Endothelial cell of umbilical vein (primary cell): Measurements from ENCODE around the gene CRY2. TPM values are rescaled to one million over a fixed set of nuclear protein-coding genes. Genes with fewer than 3 reads are reported as not detected.

ENCODE experiments used
- BruUV-seq: library from RNA; stranded (reverse); fragments of 400-500 nt; replicated peaks from 2 replicates; lab custom pipeline; 2021; lab: Mats Ljungman, UMichigan
- CTCF ChIA-PET: fragments of 300-600, 350-600 bp; sonication (Branson Sonifier 250); formaldehyde crosslinking; loops from one replicate; lab custom pipeline; 2021; ENCODE audit warnings: antibody characterized with exemption, inconsistent platforms; lab: Charles Lee
- POLR2A ChIA-PET: fragments of 300-600, 350-600 bp; sonication (Branson Sonifier 250); formaldehyde crosslinking; loops from one replicate; lab custom pipeline; 2021; ENCODE audit warnings: antibody characterized with exemption, inconsistent platforms; lab: Charles Lee
- DNase-seq: peaks from one replicate; pipeline ENCODE4 v3.0.0-alpha.2; 2011; ENCODE audit warnings: low read depth, low spot score
- FAIRE-seq: peaks from 2 replicates; lab custom pipeline; 2011; peaks lifted over from hg19 to GRCh38; lab: Jason Lieb, UNC
- H2AFZ ChIP-seq: 2 replicates; pipeline ENCODE4 v1.6.0; 2012; ENCODE audit warnings: low read depth, low read length, control low read depth, inconsistent platforms
- H3K27ac ChIP-seq: 2 replicates; pipeline ENCODE4 v1.5.1; 2011; ENCODE audit warnings: low read depth, mild to moderate bottlenecking, control low read depth, low read length, moderate library complexity; ENCODE audit not compliant: insufficient read depth
- H3K27me3 ChIP-seq, 2 experiments: 2 replicates each; pipeline versions ENCODE4 v1.6.0 to v1.6.1; 2011; ENCODE audit warnings: low read length in 2 of 2, mixed read lengths in 1 of 2; ENCODE audit not compliant: control insufficient read depth in 2 of 2, insufficient read depth in 2 of 2
- H3K36me3 ChIP-seq, 2 experiments: 2 replicates in 1 of 2; 3 replicates in 1 of 2; pipeline ENCODE4 v1.5.1; 2011; ENCODE audit warnings: low read length in 2 of 2, mild to moderate bottlenecking in 1 of 2, moderate library complexity in 1 of 2; ENCODE audit not compliant: control insufficient read depth in 2 of 2, insufficient read depth in 2 of 2; ENCODE audit errors: extremely low read depth in 1 of 2
- H3K4me1 ChIP-seq: 3 replicates; pipeline ENCODE4 v1.5.1; 2011; ENCODE audit warnings: mild to moderate bottlenecking, low read length; ENCODE audit not compliant: control insufficient read depth, insufficient read depth; ENCODE audit errors: extremely low read depth
- H3K4me2 ChIP-seq: 2 replicates; pipeline ENCODE4 v1.6.1; 2011; ENCODE audit warnings: low read length, control low read depth, mixed read lengths; ENCODE audit not compliant: insufficient read depth
- H3K4me3 ChIP-seq, 3 experiments: fragments of 200-600 bp in 1 of 3; sonication (generic), shearing (Covaris generic) in 1 of 3; replicated peaks in 1 of 3; 2 replicates each; pipeline ENCODE4 v1.5.1; 2011 to 2016; ENCODE audit warnings: control low read depth in 3 of 3, low read length in 3 of 3, mild to moderate bottlenecking in 2 of 3, inconsistent platforms in 1 of 3, low read depth in 1 of 3, moderate library complexity in 1 of 3; ENCODE audit not compliant: insufficient read depth in 1 of 3
- H3K79me2 ChIP-seq: 2 replicates; pipeline ENCODE4 v1.6.0; 2012; ENCODE audit warnings: low read length, inconsistent platforms; ENCODE audit not compliant: control insufficient read depth, insufficient read depth
- H3K9ac ChIP-seq: replicated peaks from 2 replicates; pipeline ENCODE3; 2011; ENCODE audit warnings: low read length, control low read depth; ENCODE audit not compliant: insufficient read depth; ENCODE audit errors: extremely low read depth
- H3K9me1 ChIP-seq: replicated peaks from 3 replicates; pipeline ENCODE4 v1.6.0; 2011; ENCODE audit warnings: mild to moderate bottlenecking, low read length; ENCODE audit not compliant: control insufficient read depth, insufficient read depth; ENCODE audit errors: extremely low read depth
- H3K9me3 ChIP-seq: replicated peaks from 2 replicates; pipeline ENCODE4 v1.5.1; 2012; ENCODE audit warnings: low read length, inconsistent platforms; ENCODE audit not compliant: control insufficient read depth, insufficient read depth
- H4K20me1 ChIP-seq: replicated peaks from 2 replicates; pipeline ENCODE3; 2011; ENCODE audit warnings: mild to moderate bottlenecking, low read length; ENCODE audit not compliant: control insufficient read depth, insufficient read depth; ENCODE audit errors: extremely low read depth
- EZH2 ChIP-seq: IDR thresholded peaks from 2 replicates; pipeline ENCODE4 v1.6.1; 2012; ENCODE audit warnings: borderline replicate concordance, low read depth, mild to moderate bottlenecking, moderate library complexity, low read length, inconsistent platforms; ENCODE audit not compliant: severe bottlenecking
- FOS ChIP-seq: IDR thresholded peaks from 2 replicates; pipeline ENCODE4 v1.6.1; 2011; ENCODE audit warnings: mild to moderate bottlenecking, low read length, moderate library complexity, borderline replicate concordance; ENCODE audit not compliant: insufficient read depth
- GATA2 ChIP-seq: IDR thresholded peaks from 2 replicates; pipeline ENCODE4 v1.7.0; 2011; ENCODE audit warnings: low read depth, mild to moderate bottlenecking, moderate library complexity, mixed read lengths, low read length; ENCODE audit not compliant: insufficient read length, insufficient read depth
- JUN ChIP-seq: IDR thresholded peaks from 2 replicates; pipeline ENCODE4 v1.6.1; 2011; ENCODE audit warnings: borderline replicate concordance, low read depth; ENCODE audit not compliant: insufficient read length, insufficient read depth
- MYC ChIP-seq: IDR thresholded peaks from one replicate; pipeline ENCODE4 v1.6.1; 2011; ENCODE audit warnings: mild to moderate bottlenecking, low read depth, low read length
- POLR2A ChIP-seq: IDR thresholded peaks from 2 replicates; pipeline ENCODE4 v1.6.1; 2012; ENCODE audit warnings: low read depth, mild to moderate bottlenecking, control low read depth, low read length
- POLR2AphosphoS5 ChIP-seq: IDR thresholded peaks from 2 replicates; pipeline ENCODE4 v1.6.1; 2012; ENCODE audit warnings: low read depth, mild to moderate bottlenecking, control low read depth, low read length, moderate library complexity; ENCODE audit not compliant: insufficient read depth
- dilution Hi-C: fragments of 300-500 bp; cut with MboI; formaldehyde crosslinking; loops from one replicate; pipeline ENCODE4 v1.15.0; 2019; ENCODE audit warnings: low sequenced_read_pairs; ENCODE audit not compliant: extremely low pct_ligation_motif_present
- intact Hi-C: fragments of 100-400 bp; cut with micrococcal nuclease; formaldehyde crosslinking; loops from one replicate; pipeline ENCODE4 v1.10.0; 2022
- polyA plus RNA-seq, 4 experiments: library from polyadenylated mRNA; depleted of rRNA in 3 of 4; stranded (reverse) in 3 of 4; unstranded in 1 of 4; fragments of >200 nt; gene quantifications; 2 replicates each; pipeline versions ENCODE4 v1.2.1 to v1.2.3, GENCODE V29; 2011 to 2012; ENCODE audit warnings: missing spikeins in 1 of 4
- total RNA-seq: library from RNA; stranded (reverse); gene quantifications from 2 replicates; pipeline ENCODE4 v1.2.3, GENCODE V29; 2021
- TF ChIP-seq, protein P1 (sequence below): IDR thresholded peaks from 2 replicates; pipeline ENCODE4 v1.6.1; 2011; ENCODE audit not compliant: insufficient read depth, insufficient read length
- TF ChIP-seq, protein P2 (sequence below), 2 donors: IDR thresholded peaks; 1 replicate in 1 of 2; 2 replicates in 1 of 2; pipeline ENCODE4 v1.5.1; 2011; ENCODE audit warnings: low read length in 2 of 2, mild to moderate bottlenecking in 2 of 2, moderate library complexity in 2 of 2, control low read depth in 1 of 2, inconsistent platforms in 1 of 2, low read depth in 1 of 2; ENCODE audit not compliant: insufficient read depth in 1 of 2; ENCODE audit errors: extremely low read depth in 1 of 2

The CRY2 gene
- total and polyA plus RNA-seq, 2 donors (not counting 3 experiments of a cell fraction or from before 2014, with no cell fraction given), result 7.7 to 11.7 TPM

DNA sequence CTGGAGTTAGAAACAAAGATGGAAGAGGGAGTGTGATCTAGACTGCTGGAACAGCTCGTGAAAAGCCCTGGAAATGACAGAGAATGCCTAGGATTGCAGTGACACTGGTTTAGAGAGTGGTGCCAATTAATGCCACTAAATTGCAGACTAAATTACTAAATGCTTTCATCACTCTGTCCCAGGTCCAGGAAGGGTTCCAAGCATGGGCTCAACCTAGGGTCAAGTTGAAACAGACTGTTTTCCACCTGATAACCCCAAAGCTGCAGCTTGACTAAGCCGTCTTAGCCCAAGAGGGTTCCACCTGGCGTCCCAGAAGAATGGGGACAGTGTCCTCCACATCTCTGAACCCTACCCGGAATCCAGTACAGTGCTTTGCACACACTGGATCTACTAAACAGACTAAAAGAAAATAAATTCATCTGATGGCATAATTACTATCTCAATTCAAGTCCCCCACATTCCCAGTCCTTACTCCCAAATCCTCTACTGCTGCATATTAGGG is 1.1 kb upstream of the CRY2 start:
- Histone ChIP-seq H3K27ac (no peak overlapping the region), H3K4me1 (peaks cover 13% of the 10 kb centered on the region), H3K4me2 (no peak overlapping the region), H3K9me3 (no peaks in the 10 kb centered on the region), H3K27me3 (peaks cover 11 to 15% of the 10 kb centered on the region in 2 experiments), H3K79me2 (peaks cover 9% of the 10 kb centered on the region), H2AFZ (no peak overlapping the region), H3K4me3 (no peak overlapping the region), H4K20me1 (no peaks in the 10 kb centered on the region), H3K9me1 (no peaks in the 10 kb centered on the region), H3K9ac (no peak overlapping the region), H3K36me3 (no peaks in the 10 kb centered on the region)
- BruUV-seq, result no TSS peak
- ChIA-PET POLR2A (interaction anchor here (0.8 kb wide), 1 partner anchor 72 kb away, joined by 4 read pairs; no protein-coding TSS in a partner anchor), CTCF (interaction anchor here (0.9 to 1.5 kb wide), 3 partner anchors 10 to 75 kb away, joined by 3 to 5 read pairs (median 3); no protein-coding TSS in a partner anchor)
- peak; percentile 41 for TF ChIP-seq EZH2
- TF ChIP-seq, protein P1, sequence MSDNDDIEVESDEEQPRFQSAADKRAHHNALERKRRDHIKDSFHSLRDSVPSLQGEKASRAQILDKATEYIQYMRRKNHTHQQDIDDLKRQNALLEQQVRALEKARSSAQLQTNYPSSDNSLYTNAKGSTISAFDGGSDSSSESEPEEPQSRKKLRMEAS, result no peak
- DNase-seq (no peak), FAIRE-seq (no peak)
- dilution Hi-C loops, result no loop called here
- intact Hi-C loops, result loop anchor here (2.0 to 10.0 kb wide), 2 partner anchors 73 to 469 kb away; no protein-coding TSS in a partner anchor

DNA sequence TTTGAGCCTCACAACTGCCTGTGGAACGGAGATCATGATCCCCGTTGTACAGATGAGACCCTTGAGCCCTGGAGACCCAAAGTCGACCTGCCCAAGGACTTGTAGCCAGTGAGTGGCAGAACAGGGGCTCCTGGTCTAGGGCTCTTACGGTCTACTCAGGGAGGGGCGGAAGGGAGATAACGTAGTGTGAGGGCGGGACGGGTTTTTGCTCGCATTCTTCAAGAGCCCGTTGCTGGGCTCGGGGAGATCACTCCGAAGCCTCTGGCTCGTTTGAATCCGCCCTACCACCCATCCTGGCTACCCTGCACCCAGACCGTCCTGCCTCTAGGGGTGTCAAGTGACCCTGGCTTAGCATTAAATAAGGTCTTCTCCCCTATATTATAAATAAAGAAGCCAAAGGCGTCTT is 639 bp downstream of the CRY2 start:
- Histone ChIP-seq H3K9me3 (no peaks in the 10 kb centered on the region), H3K36me3 (no peaks in the 10 kb centered on the region), H3K27ac (peak overlapping the region; percentile 63), H3K4me3 (peak overlapping the region; percentile 39 to 81 (median 68)), H3K27me3 (peaks cover 7 to 9% of the 10 kb centered on the region in 2 experiments), H3K9ac (peak overlapping the region; percentile 84), H2AFZ (peak overlapping the region; percentile 74), H3K4me2 (peak overlapping the region; percentile 80), H3K9me1 (no peaks in the 10 kb centered on the region), H3K4me1 (peaks cover 13% of the 10 kb centered on the region), H4K20me1 (no peaks in the 10 kb centered on the region), H3K79me2 (peaks cover 9% of the 10 kb centered on the region)
- intact Hi-C loops, result loop anchor here (1.0 to 10.0 kb wide), 3 partner anchors 10 to 467 kb away; no protein-coding TSS in a partner anchor
- CTCF ChIA-PET, result no interaction called here
- no TSS peak for BruUV-seq
- DNase-seq (peak; percentile 68), FAIRE-seq (peak; percentile 85)
- dilution Hi-C loops, result no loop called here
- no peak for TF ChIP-seq EZH2
- TF ChIP-seq, protein P2, sequence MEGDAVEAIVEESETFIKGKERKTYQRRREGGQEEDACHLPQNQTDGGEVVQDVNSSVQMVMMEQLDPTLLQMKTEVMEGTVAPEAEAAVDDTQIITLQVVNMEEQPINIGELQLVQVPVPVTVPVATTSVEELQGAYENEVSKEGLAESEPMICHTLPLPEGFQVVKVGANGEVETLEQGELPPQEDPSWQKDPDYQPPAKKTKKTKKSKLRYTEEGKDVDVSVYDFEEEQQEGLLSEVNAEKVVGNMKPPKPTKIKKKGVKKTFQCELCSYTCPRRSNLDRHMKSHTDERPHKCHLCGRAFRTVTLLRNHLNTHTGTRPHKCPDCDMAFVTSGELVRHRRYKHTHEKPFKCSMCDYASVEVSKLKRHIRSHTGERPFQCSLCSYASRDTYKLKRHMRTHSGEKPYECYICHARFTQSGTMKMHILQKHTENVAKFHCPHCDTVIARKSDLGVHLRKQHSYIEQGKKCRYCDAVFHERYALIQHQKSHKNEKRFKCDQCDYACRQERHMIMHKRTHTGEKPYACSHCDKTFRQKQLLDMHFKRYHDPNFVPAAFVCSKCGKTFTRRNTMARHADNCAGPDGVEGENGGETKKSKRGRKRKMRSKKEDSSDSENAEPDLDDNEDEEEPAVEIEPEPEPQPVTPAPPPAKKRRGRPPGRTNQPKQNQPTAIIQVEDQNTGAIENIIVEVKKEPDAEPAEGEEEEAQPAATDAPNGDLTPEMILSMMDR (IDR thresholded peaks at IDR 0.05; ENCODE audit: extremely low read depth in 1 of 2, insufficient read depth in 1 of 2, low read depth in 1 of 2, low read length in 2 of 2), result no peak
- TF ChIP-seq POLR2A, result no peak
- TF ChIP-seq FOS, result no peak
- no peak for TF ChIP-seq POLR2AphosphoS5
- TF ChIP-seq, protein P1, result no peak
- no peak for TF ChIP-seq GATA2
- no peak for TF ChIP-seq JUN
- no peak for TF ChIP-seq MYC
- POLR2A ChIA-PET, result interaction anchor here (0.9 kb wide), 1 partner anchor 10 kb away, joined by 3 read pairs; no protein-coding TSS in a partner anchor
